ENCODE measurements around the gene IL18R1. TPM values are rescaled to one million over a fixed set of nuclear protein-coding genes. Genes with fewer than 3 reads are reported as not detected.

Gene IL18R1
- total RNA-seq, 2 donors from 2014 or later: 1.9 to 5.0 TPM

DNA sequence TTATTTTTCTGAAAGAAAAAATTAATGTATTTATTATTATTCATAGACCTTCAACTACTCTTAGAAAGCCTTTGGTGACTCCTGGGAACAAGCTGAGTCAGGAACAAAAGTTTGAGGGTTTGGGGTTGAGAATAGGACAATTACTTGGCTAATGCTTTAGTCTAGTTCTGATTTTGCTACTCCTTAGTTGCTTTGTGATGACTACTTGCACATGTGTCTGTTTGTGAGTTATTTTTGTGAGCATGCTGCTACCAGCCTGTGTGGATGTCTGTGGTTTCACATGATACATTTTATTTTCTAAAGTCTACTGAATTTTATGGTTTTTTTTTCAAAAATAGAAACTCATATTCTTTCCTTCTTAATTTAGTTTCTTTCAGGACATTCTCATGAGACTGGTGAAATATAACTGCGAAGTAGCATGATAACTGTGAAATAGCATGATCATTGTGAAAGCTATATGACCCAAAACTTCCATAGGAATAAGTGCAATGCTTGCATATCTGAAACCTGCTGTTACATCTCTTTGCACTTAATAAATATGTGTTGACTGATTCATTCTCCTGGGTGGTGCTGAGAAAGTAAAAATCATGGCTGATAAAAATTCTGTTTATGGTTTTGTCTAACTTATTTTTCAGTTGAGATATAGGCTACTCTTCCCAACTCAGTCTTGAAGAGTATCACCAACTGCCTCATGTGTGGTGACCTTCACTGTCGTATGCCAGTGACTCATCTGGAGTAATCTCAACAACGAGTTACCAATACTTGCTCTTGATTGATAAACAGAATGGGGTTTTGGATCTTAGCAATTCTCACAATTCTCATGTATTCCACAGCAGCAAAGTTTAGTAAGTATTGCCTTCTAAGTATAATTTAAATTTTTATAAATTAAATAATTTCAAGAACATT is 17.9 kb upstream of the IL18R1 start:
- Histone ChIP-seq H3K27me3 (no peaks in the 10 kb centered on the region), H3K4me3 (no peak overlapping the region), H3K9me3 (no peaks in the 10 kb centered on the region), H3K4me1 (peaks cover 0 to 7% of the 10 kb centered on the region in 2 donors), H3K36me3 (no peaks in the 10 kb centered on the region), H3K27ac (peak overlapping the region in 1 of 2 donors; percentile 55)
- DNase-seq (ENCODE audit: low spot score): no peak
- TF ChIP-seq, protein P1, sequence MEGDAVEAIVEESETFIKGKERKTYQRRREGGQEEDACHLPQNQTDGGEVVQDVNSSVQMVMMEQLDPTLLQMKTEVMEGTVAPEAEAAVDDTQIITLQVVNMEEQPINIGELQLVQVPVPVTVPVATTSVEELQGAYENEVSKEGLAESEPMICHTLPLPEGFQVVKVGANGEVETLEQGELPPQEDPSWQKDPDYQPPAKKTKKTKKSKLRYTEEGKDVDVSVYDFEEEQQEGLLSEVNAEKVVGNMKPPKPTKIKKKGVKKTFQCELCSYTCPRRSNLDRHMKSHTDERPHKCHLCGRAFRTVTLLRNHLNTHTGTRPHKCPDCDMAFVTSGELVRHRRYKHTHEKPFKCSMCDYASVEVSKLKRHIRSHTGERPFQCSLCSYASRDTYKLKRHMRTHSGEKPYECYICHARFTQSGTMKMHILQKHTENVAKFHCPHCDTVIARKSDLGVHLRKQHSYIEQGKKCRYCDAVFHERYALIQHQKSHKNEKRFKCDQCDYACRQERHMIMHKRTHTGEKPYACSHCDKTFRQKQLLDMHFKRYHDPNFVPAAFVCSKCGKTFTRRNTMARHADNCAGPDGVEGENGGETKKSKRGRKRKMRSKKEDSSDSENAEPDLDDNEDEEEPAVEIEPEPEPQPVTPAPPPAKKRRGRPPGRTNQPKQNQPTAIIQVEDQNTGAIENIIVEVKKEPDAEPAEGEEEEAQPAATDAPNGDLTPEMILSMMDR (IDR thresholded peaks at IDR 0.05): no peak

DNA sequence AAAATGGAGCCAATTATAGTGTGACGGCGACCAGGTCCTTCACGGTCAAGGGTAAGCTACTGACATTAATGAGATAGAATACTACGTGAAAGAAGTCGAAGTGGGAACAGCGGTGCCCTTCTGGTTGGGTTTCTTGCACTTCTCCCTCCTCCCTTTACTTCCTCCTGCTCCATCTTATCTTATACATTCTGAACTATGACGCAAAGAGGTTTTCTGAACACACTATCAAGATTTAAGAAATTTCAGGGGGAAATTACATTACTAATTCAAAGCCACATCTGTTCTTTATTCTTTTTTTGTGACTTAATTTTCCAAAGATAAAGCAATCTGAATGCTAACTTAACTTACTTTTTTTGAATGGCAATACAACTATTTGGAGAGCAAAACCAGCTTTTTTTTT is 14.8 kb upstream of the IL18R1 start:
- Histone ChIP-seq H3K27ac (no peak overlapping the region), H3K27me3 (no peaks in the 10 kb centered on the region), H3K9me3 (no peaks in the 10 kb centered on the region), H3K4me3 (no peak overlapping the region), H3K4me1 (peaks cover 0 to 4% of the 10 kb centered on the region in 2 donors), H3K36me3 (no peaks in the 10 kb centered on the region)
- TF ChIP-seq, protein P1 (IDR thresholded peaks at IDR 0.05): no peak
- no peak for DNase-seq (ENCODE audit: low spot score)

DNA sequence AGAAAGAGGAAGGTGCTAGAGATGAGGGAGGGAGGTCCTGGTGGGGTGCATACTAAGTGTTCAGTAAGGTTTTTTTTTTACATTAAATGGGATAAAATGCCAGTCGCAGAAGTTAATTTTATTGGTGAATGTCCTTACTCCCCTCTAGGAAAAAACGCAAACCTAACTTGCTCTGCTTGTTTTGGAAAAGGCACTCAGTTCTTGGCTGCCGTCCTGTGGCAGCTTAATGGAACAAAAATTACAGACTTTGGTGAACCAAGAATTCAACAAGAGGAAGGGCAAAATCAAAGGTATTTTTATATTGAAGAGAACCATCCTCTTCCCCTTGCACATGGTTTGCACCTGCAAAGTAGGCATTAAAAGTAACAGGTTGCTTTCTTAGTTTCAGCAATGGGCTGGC is 12.7 kb upstream of the IL18R1 start:
- H3K36me3 ChIP-seq: no peaks in the 10 kb centered on the region
- DNase-seq (ENCODE audit: low spot score): no peak
- H3K27me3 ChIP-seq: no peaks in the 10 kb centered on the region
- H3K9me3 ChIP-seq: no peaks in the 10 kb centered on the region
- no peak overlapping the region for H3K4me3 ChIP-seq
- no peaks in the 10 kb centered on the region for H3K4me1 ChIP-seq
- TF ChIP-seq, protein P1 (IDR thresholded peaks at IDR 0.05): no peak
- no peak overlapping the region for H3K27ac ChIP-seq

DNA sequence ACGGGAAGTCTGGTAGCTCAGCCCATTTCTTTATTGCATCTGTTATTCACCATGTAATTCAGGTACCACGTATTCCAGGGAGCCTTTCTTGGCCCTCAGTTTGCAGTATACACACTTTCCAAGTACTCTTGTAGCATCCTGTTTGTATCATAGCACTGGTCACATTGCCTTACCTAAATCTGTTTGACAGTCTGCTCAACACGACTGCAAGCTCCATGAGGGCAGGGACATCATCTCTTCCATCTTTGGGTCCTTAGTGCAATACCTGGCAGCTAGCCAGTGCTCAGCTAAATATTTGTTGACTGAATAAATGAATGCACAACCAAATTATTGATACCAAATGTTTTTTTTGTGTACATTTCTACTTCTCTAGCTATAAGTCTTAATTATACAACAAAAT is 11.2 kb upstream of the IL18R1 start:
- H3K27me3 ChIP-seq: no peaks in the 10 kb centered on the region
- H3K36me3 ChIP-seq: no peaks in the 10 kb centered on the region
- DNase-seq (ENCODE audit: low spot score): no peak
- no peaks in the 10 kb centered on the region for H3K9me3 ChIP-seq
- no peak overlapping the region for H3K4me3 ChIP-seq
- TF ChIP-seq, protein P1 (IDR thresholded peaks at IDR 0.05): no peak
- H3K27ac ChIP-seq: no peak overlapping the region
- H3K4me1 ChIP-seq: no peaks in the 10 kb centered on the region

DNA sequence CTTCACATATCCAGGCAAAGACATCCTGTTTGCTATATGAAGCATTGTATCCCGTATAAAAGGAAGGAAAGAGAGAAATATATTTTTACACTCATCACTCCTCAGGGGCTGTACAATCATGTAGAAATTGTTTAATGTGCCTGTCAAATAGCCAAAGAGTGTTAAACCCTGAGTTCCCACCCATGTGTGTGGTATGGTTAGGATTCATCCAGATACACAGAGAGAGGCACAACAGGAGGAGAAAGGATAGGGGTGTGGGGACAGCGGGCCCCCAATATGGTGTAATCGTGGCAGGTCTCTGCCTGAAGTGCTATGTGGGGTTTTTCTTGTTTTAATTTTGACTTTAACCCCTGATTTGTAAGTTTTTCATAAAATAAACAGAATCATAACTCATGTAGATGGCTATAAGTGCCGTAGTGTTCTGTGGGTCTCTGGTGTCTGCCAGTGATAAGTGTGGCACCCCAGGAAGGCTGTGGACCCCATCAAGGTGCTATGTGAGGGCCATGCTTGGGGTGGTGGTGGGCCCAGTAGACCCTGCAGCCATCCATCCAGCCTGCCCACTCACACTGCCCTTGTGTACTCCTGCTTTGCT is 10.2 kb upstream of the IL18R1 start:
- no peaks in the 10 kb centered on the region for H3K9me3 ChIP-seq
- TF ChIP-seq, protein P1 (IDR thresholded peaks at IDR 0.05): no peak
- H3K4me3 ChIP-seq: no peak overlapping the region
- no peak overlapping the region for H3K27ac ChIP-seq
- H3K36me3 ChIP-seq: no peaks in the 10 kb centered on the region
- no peaks in the 10 kb centered on the region for H3K4me1 ChIP-seq
- H3K27me3 ChIP-seq: no peaks in the 10 kb centered on the region
- no peak for DNase-seq (ENCODE audit: low spot score)
